DMS114 treated with DMSO at 0.1 percent for 48 hours (cell line): Measurements from ENCODE around the gene IL17C.
"Not testable (repeated sequence)": the region's sequence is repeated elsewhere in the genome, so short reads cannot be mapped to it uniquely, and the experiment has no call there.

Experiments used
- DNase-seq: peaks from one replicate; lab custom pipeline; 2025; ENCODE audit not compliant: unreplicated experiment; lab: John Stamatoyannopoulos, UW

Gene IL17C

GRCh38 chr16:88658714-88659113 is 20.3 kb downstream of the IL17C start:
- DNase-seq = no peak

GRCh38 chr16:88659160-88659559 is 20.8 kb downstream of the IL17C start:
- no peak for DNase-seq

GRCh38 chr16:88661468-88661867 is 23.1 kb downstream of the IL17C start:
- no peak for DNase-seq

GRCh38 chr16:88662222-88662842 is 24.0 kb downstream of the IL17C start:
- DNase-seq = no peak

- peak; percentile 93 for DNase-seq
Observed at GRCh38 chr16:88662843-88663606, 24.7 kb downstream of the IL17C start, which contains the start of gene MVD. Gene MVD, minus strand, starts transcription at chr16:88663091. Its CDS starts 11 bp downstream, at chr16:88663080.

GRCh38 chr16:88665148-88665547 is 26.8 kb downstream of the IL17C start:
- no peak for DNase-seq

GRCh38 chr16:88665570-88665969 is 27.2 kb downstream of the IL17C start:
- no peak for DNase-seq

GRCh38 chr16:88667461-88667860 is 29.1 kb downstream of the IL17C start:
- DNase-seq = no peak

- not testable (repeated sequence) for DNase-seq
Observed at GRCh38 chr16:88669493-88669892, 31.1 kb downstream of the IL17C start.

GRCh38 chr16:88669980-88670379 is 31.6 kb downstream of the IL17C start:
- no peak for DNase-seq

GRCh38 chr16:88671806-88672205 is 33.4 kb downstream of the IL17C start:
- DNase-seq = no peak

- DNase-seq = no peak
Observed at GRCh38 chr16:88672776-88673175, 34.4 kb downstream of the IL17C start.

GRCh38 chr16:88673716-88674379 is 35.5 kb downstream of the IL17C start:
- no peak for DNase-seq

- no peak for DNase-seq
Observed at GRCh38 chr16:88676502-88677242, 38.3 kb downstream of the IL17C start.

GRCh38 chr16:88677721-88678120 is 39.3 kb downstream of the IL17C start:
- DNase-seq = no peak

GRCh38 chr16:88678224-88678979 is 40.0 kb downstream of the IL17C start:
- DNase-seq = no peak

- no peak for DNase-seq
Observed at GRCh38 chr16:88680554-88681083, 42.2 kb downstream of the IL17C start.

- no peak for DNase-seq
Observed at GRCh38 chr16:88681084-88681680, 42.8 kb downstream of the IL17C start.

GRCh38 chr16:88681709-88682451 is 43.5 kb downstream of the IL17C start:
- no peak for DNase-seq
